IgD-negative memory B cell (primary cell): ENCODE data around the gene KSR1. TPM values are rescaled to one million over a fixed set of nuclear protein-coding genes. Genes with fewer than 3 reads are reported as not detected.
"Not testable (repeated sequence)": the region's sequence is repeated elsewhere in the genome, so short reads cannot be mapped to it uniquely, and the experiment has no call there.

Experiments
- H3K27ac Mint-ChIP-seq, 3 donors: one replicate each; pipeline ENCODE4 v1.8.0; 2020 to 2022; ENCODE audit warnings: mild to moderate bottlenecking in 3 of 3, mixed read lengths in 3 of 3, moderate library complexity in 1 of 3
- H3K27me3 Mint-ChIP-seq: one replicate; pipeline ENCODE4 v1.8.0; 2021; ENCODE audit warnings: mixed read lengths
- H3K36me3 Mint-ChIP-seq: one replicate; pipeline ENCODE4 v1.8.0; 2020; ENCODE audit warnings: mild to moderate bottlenecking, mixed read lengths
- H3K4me1 Mint-ChIP-seq, 3 donors: one replicate each; pipeline ENCODE4 v1.8.0; 2020 to 2022; ENCODE audit warnings: mixed read lengths in 3 of 3, mild to moderate bottlenecking in 1 of 3
- H3K4me3 Mint-ChIP-seq, 4 donors: one replicate each; pipeline ENCODE4 v1.8.0; 2020 to 2022; ENCODE audit warnings: mild to moderate bottlenecking in 4 of 4, mixed read lengths in 4 of 4, moderate library complexity in 3 of 4
- H3K9me3 Mint-ChIP-seq, 3 donors: one replicate each; pipeline ENCODE4 v1.8.0; 2020 to 2021; ENCODE audit warnings: mixed read lengths in 3 of 3, mild to moderate bottlenecking in 1 of 3
- polyA plus RNA-seq: library from polyadenylated mRNA; unstranded; fragments of 300-500 nt; fragmentation: Illumina TruSeq; gene quantifications from one replicate; pipeline ENCODE4 v1.2.3, GENCODE V29; 2021

Gene KSR1
- polyA plus RNA-seq, 1 donor from 2014 or later, result 2.1 TPM

DNA sequence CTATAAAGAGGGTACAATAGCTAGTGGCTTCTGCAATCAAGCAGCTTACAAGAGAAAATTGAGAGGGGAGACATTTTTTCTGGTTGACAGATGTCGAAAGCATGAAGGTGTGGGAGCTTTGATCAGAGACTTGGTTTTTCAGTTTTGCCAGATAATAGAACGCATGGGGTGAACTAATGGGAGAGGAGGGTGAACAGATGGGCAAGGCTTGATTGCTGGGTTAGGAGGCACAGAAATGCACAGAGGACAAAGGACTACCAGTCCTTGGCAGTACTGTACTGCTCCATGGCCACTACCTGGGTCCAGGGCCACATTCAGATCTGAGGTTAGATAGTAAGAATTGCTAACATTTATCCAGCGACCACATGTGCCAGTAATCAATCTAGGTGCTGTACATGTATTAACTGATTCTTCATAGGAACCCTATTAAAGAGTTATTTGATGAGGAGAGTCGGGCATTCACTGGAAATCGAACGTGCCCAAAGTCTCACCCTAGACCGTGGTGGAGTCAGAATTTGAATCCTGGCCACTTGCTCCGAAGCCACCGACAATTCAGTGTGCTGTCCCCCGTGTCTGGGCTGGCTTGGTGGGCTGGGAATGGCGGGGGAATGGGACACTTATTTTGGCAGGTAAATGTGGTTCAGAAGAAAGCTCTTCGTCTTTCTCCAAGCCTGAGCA is 873 bp upstream of the KSR1 start:
- Mint-ChIP-seq H3K36me3 (no peaks in the 10 kb centered on the region), H3K27me3 (no peaks in the 10 kb centered on the region), H3K9me3 (no peaks in the 10 kb centered on the region), H3K4me1 (peaks cover 10 to 18% (median 13%) of the 10 kb centered on the region in 3 donors), H3K4me3 (peak overlapping the region; percentile 73 to 91 (median 82)), H3K27ac (peak overlapping the region in 2 of 3 donors; percentile 1 to 55)

DNA sequence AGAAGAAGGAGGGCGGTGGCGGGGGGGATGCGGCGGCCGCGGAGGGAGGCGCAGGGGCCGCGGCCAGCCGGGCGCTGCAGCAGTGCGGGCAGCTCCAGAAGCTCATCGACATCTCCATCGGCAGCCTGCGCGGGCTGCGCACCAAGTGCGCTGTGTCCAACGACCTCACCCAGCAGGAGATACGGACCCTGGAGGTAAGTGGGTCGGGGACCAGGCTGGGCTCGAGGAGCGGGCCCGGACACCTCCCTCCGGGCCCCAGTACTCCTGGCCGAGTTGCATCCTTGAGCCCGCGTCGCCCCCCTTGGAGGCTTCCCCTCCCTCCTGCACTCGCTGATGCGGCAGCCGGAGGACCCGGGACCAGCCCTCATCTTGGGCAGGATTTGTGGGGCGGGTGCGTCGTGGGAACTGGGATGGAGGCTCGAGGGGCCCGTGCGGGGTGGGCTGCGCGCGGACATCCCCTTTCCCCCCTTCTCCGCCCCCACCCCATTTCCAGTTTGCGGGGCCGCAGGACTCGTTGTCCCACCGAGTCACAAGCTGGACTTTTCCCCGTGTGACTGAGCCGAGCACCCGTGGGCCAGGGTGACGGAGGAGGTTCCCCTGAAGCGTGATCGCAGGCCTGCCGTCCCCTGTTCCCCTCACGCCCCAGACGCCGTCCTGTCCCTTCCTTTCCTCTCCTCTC is 572 bp downstream of the KSR1 start:
- Mint-ChIP-seq H3K4me1 (peaks cover 10 to 18% (median 11%) of the 10 kb centered on the region in 3 donors), H3K36me3 (no peaks in the 10 kb centered on the region), H3K27ac (peak overlapping the region in 2 of 3 donors; percentile 78 to 98), H3K9me3 (no peaks in the 10 kb centered on the region), H3K27me3 (no peaks in the 10 kb centered on the region), H3K4me3 (peak overlapping the region; percentile 88 to 97 (median 94))

DNA sequence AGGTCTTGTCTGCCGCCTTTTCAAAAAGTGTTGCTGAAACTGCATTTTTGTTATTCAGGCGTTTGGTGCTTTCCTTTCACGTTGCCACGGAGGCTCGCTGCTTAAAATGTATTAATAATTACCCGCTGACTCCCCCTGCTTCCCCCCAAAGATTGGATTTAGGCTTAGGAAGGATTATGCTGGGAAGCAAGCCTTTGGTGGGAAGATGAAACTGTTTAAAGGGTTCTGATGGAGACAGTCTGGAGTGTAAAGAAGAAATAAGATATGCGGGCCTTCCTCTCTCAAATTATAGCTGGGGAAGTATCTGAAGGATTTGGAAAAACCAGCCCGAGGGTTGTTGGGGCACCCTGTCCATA is 1.1 kb downstream of the KSR1 start:
- Mint-ChIP-seq H3K9me3 (no peaks in the 10 kb centered on the region), H3K4me3 (peak overlapping the region; percentile 88 to 97 (median 94)), H3K27ac (peak overlapping the region in 2 of 3 donors; percentile 78 to 98), H3K4me1 (peaks cover 10 to 20% (median 15%) of the 10 kb centered on the region in 3 donors), H3K27me3 (no peaks in the 10 kb centered on the region), H3K36me3 (no peaks in the 10 kb centered on the region)

DNA sequence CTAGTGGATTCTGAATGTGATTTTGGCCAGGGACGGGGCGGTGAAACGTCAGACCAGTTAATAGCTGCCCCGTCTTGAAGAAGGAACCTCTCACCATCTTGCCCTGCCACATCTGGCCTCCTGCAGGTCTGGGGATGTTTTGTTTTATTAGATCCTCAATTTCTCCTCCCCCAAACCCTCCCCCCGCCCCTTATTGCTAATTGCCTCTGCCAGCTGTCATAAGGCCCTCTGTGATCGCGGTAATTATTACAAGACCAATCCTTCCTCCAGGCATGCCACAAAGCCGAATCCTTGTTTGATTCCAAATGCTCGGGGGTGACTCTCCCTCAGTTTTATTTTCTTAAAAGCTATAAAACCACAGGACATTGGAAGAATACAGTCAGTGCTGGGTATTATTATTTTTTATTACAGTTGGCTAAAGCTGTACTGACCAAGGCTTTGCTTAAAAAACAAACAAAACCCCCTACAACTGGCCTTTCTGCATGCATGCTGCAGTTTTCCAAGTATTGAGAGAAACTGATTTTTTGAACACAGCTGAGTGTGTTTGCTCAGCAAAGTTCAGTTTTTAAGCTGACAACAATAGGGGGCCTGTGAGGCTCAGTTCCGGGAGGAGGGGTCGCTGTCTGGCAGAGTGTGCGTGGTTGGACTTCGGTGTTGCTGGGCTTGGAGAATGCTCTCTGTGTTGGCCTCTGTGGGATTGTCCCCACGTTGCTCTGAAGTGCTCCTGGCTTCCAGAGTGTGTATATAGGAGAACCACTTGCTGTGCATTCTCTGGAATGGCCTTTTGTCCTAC is 1.7 kb downstream of the KSR1 start:
- Mint-ChIP-seq H3K36me3 (no peaks in the 10 kb centered on the region), H3K27me3 (no peaks in the 10 kb centered on the region), H3K27ac (peak overlapping the region in 2 of 3 donors; percentile 78), H3K4me3 (peak overlapping the region; percentile 88 to 97 (median 94)), H3K9me3 (no peaks in the 10 kb centered on the region), H3K4me1 (peaks cover 10 to 22% (median 18%) of the 10 kb centered on the region in 3 donors)

DNA sequence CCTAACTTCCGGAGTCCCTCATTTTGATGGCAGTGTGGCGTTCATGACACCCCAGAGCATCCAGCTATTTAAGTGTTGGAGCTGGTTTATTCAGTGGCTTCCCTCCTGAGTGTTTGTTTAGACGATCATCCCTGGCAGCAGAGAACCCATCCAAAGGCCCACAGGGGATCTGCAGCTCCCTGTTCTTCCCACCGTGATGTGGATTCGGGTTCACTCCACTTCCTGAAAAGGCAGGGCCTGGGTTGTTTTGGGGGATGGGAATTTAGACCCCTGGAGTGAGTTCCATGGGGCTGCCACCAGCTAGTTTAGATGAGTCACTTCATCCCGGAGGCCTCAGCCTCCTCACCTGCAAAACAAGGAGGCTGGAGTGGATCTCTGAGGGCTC is 2.3 kb downstream of the KSR1 start:
- H3K4me1 Mint-ChIP-seq, result peaks cover 13 to 28% (median 24%) of the 10 kb centered on the region in 3 donors
- H3K27ac Mint-ChIP-seq, result peak overlapping the region in 1 of 3 donors; percentile 78
- H3K9me3 Mint-ChIP-seq, result no peaks in the 10 kb centered on the region
- H3K27me3 Mint-ChIP-seq, result no peaks in the 10 kb centered on the region
- H3K36me3 Mint-ChIP-seq, result no peaks in the 10 kb centered on the region
- peak overlapping the region in 2 of 4 donors; percentile 12 to 94 for H3K4me3 Mint-ChIP-seq

DNA sequence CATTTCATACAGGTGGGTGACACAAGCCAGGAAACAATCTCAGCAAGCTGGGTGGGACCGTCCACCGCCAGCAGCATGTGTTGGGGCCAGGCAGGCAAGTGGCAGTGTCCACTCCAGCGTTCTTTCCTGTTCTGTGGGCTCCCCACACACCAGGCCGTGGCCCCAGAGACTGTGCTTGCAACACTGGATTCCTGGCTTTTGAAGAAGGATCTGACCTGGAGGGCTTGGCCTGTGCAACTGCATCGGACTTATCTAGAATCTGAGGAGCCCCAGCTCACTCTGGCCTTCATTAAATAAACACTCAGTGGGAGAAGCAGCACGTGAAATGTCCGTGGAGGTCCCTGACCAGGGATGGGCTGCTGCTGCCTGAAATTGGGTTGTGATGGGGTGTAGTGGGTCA is 3.2 kb downstream of the KSR1 start:
- Mint-ChIP-seq H3K4me1 (peaks cover 14 to 31% (median 28%) of the 10 kb centered on the region in 3 donors), H3K36me3 (no peaks in the 10 kb centered on the region), H3K4me3 (peak overlapping the region in 1 of 4 donors; percentile 94), H3K27me3 (no peaks in the 10 kb centered on the region), H3K27ac (peak overlapping the region in 1 of 3 donors; percentile 89), H3K9me3 (no peaks in the 10 kb centered on the region)

DNA sequence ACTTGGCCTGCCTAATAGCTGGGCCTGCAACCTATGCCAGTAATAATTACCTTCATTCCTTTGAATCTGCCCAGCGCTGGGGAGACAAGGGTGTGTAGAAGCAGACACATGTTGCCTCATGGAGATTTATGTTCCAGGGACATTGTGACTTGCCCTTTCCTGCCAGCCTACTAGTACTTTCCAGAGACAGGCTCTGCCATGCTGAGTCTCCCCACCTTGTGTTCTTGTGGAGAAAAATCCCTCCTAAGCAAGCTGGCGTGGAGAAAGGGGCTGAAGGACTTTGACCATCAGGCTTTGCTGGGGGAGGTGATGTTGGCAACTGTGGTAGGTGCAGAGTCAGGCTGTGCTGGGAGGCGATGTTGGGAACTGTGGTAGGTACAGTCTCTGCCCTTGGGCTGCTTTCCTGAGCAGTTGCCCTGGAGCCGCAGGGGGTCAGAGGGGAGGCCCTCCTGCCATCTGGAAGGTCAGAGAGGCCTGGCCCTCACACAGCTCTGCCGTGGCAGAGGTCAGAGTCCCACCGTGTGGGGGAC is 4.0 kb downstream of the KSR1 start:
- H3K4me3 Mint-ChIP-seq, result peak overlapping the region in 1 of 4 donors; percentile 94
- H3K27ac Mint-ChIP-seq, result no peak overlapping the region
- no peaks in the 10 kb centered on the region for H3K9me3 Mint-ChIP-seq
- H3K36me3 Mint-ChIP-seq, result no peaks in the 10 kb centered on the region
- H3K27me3 Mint-ChIP-seq, result no peaks in the 10 kb centered on the region
- peaks cover 14 to 31% (median 23%) of the 10 kb centered on the region in 3 donors for H3K4me1 Mint-ChIP-seq

DNA sequence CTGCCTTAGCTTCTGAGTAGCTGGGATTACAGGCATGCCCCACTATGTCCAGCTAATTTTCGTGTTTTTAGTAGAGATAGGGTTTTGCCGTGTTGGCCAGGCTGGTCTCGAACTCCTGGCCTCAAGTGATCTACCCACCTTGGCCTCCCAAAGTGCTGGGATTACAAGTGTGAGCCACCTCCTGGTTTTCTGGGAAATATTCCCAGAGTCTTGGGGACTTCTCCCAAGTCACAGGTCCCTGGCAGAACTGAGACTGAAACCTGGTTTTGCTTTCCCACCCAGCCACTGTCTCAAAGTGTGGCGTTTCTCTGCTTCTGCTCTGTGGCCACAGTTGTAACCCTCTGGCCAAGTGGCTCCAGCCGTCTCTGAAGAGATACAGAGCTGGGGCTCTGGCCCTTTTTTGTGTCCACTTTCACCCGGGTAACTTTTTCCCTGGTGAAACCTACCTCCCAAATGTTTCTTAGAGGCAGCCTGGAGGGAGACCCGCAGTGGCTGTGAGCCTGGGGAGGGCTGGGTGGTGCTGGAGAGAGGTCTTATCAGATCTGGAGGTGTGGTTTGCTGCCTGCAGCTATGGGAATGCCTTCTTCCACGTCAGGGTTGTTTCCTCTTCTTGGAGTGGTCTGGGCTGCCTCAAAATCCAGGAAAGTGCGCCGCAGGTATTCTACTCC is 5.1 kb downstream of the KSR1 start:
- peak overlapping the region in 1 of 4 donors; percentile 32 for H3K4me3 Mint-ChIP-seq
- no peaks in the 10 kb centered on the region for H3K27me3 Mint-ChIP-seq
- H3K9me3 Mint-ChIP-seq, result no peaks in the 10 kb centered on the region
- no peaks in the 10 kb centered on the region for H3K36me3 Mint-ChIP-seq
- H3K4me1 Mint-ChIP-seq, result peaks cover 22 to 34% (median 26%) of the 10 kb centered on the region in 3 donors
- H3K27ac Mint-ChIP-seq, result no peak overlapping the region

DNA sequence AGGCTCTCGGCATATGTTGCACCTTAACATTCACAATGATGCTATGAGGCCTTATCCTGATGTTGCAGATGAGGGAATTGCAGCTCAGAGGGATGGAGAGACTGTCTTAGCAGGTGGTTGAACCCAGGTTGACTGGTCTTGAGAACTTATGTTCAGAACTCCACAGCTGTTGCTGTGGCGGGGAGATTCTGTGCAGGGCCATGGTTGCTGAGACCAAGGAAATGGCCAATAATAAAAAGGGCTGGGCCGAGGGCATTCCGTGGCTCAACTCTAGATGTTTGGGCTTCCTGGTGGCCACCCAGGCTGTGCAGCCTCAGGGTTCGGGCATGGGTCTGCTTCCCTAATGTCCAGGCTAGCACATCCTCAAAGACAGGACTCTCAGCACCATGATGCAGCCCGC is 5.9 kb downstream of the KSR1 start:
- Mint-ChIP-seq H3K27ac (no peak overlapping the region), H3K36me3 (no peaks in the 10 kb centered on the region), H3K4me3 (peak overlapping the region in 1 of 4 donors; percentile 8), H3K9me3 (no peaks in the 10 kb centered on the region), H3K4me1 (peaks cover 28 to 40% (median 33%) of the 10 kb centered on the region in 3 donors), H3K27me3 (no peaks in the 10 kb centered on the region)

DNA sequence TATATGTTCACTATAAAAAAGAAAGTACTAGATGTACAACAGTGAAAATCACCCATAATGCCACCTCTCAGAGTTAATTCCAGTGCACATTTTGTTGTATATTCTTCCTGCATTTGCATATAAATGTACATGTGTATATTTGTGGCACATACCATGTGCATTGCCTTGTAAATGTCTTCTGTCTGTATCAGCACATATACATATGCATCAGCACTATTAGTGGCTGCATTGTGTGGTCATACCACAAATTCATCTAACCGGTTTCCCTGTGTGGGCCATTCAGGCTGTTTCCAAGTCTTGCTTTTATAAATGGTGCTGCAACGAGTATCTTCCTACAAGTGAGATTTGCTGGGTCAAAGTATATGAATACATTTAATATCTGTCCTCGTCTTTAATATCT is 6.5 kb downstream of the KSR1 start:
- Mint-ChIP-seq H3K9me3 (no peaks in the 10 kb centered on the region), H3K4me1 (peaks cover 27 to 34% (median 32%) of the 10 kb centered on the region in 3 donors), H3K27ac (no peak overlapping the region), H3K27me3 (no peaks in the 10 kb centered on the region), H3K4me3 (no peak overlapping the region), H3K36me3 (no peaks in the 10 kb centered on the region)

DNA sequence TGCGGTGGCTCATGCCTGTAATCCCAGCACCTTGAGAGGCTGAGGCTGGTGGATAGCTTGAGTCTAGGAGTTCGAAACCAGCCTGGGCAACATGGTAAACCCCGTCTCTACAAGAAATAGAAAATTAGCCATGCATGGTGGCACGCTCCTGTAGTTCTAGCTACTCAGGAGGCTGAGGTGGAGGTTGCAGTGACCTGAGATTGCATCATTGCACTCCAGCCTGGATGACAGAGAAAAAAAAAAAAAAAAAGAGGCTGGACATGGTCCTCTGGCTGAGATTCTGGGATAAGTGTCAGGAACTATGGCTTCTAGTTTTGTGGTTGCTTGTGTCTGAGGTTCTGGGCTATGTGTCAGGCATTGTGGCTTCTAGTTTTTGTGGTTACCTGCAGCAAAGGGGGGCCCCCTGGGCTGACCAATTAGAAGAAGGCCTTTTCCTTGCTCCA is 7.0 kb downstream of the KSR1 start:
- H3K4me3 Mint-ChIP-seq, result peak overlapping the region in 2 of 4 donors; percentile 34 to 69
- H3K9me3 Mint-ChIP-seq, result no peaks in the 10 kb centered on the region
- H3K36me3 Mint-ChIP-seq, result no peaks in the 10 kb centered on the region
- no peaks in the 10 kb centered on the region for H3K27me3 Mint-ChIP-seq
- peaks cover 24 to 33% (median 30%) of the 10 kb centered on the region in 3 donors for H3K4me1 Mint-ChIP-seq
- H3K27ac Mint-ChIP-seq, result no peak overlapping the region

DNA sequence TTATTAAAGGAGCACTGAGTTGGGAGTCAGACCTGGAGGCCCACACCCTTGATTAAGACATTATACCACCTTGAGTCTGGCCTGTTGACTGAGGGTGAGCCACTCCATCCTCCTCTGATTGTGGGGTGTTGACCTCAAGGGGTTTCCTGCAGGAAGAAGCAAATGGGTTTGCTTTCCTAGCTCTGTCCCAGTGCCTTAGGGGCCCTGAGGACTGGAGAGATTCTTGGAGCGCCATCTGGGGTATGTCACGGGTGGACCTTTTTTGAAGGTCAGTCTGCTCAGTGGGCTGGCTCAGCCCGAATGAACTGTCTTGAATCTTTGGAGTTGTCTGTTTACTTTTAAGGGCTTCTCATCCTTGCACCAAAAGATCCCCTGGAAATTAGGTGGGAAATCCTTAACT is 7.8 kb downstream of the KSR1 start:
- H3K4me1 Mint-ChIP-seq, result peaks cover 24 to 30% (median 27%) of the 10 kb centered on the region in 3 donors
- H3K4me3 Mint-ChIP-seq, H3K27me3 Mint-ChIP-seq, H3K36me3 Mint-ChIP-seq, H3K9me3 Mint-ChIP-seq: not testable (repeated sequence)
- peak overlapping the region in 1 of 3 donors; percentile 47 for H3K27ac Mint-ChIP-seq

DNA sequence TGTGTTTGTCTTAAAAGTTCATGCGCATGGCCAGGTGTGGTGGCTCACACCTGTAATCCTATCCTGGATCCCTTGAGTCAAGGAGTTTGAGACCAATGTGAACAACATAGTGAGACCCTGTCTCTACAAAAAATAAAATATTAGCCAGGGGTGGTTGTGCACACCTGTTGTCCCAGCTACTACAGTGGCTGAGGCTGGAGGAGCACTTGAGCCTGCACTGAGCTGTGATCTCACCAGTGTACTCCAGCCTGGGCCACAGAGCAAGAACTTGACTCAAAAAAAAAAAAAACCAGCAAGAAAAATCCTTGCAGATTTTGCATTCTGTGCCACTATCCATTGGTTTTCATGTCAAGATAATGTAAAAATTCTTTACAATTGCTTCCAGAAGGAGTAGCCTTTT is 8.2 kb downstream of the KSR1 start:
- Mint-ChIP-seq H3K27me3 (no peaks in the 10 kb centered on the region), H3K27ac (peak overlapping the region in 1 of 3 donors; percentile 47), H3K4me3 (no peak overlapping the region), H3K9me3 (no peaks in the 10 kb centered on the region), H3K36me3 (no peaks in the 10 kb centered on the region), H3K4me1 (peaks cover 25 to 30% (median 26%) of the 10 kb centered on the region in 3 donors)

DNA sequence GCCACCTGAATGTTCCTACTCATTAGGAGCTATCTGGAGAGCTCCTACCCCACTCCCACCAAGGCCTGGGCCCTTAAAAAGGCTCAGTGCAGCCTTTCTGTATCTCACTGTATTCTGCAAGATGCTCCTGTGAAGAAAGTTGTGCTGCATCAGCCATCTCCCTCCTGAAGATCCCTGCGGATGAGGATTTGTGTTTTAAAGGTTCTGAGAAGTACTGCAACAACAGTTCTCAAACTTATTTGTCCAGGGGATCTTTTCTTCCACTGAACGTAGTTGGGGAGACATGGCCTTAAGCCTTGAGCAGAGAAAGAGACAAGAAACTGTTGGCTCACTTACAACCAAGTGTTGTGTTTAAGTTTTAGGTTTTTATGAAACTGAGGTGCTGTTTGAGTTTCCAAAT is 9.6 kb downstream of the KSR1 start:
- not testable (repeated sequence) for H3K27me3 Mint-ChIP-seq, H3K36me3 Mint-ChIP-seq, H3K9me3 Mint-ChIP-seq, H3K27ac Mint-ChIP-seq
- H3K4me1 Mint-ChIP-seq, result peaks cover 26 to 32% (median 29%) of the 10 kb centered on the region in 3 donors
- H3K4me3 Mint-ChIP-seq, result peak overlapping the region in 2 of 4 donors; percentile 20 to 33
